ENCODE data around the gene VPS13D.
"Not testable (repeated sequence)": the region's sequence is repeated elsewhere in the genome, so short reads cannot be mapped to it uniquely, and the experiment has no call there.

The VPS13D gene

DNA sequence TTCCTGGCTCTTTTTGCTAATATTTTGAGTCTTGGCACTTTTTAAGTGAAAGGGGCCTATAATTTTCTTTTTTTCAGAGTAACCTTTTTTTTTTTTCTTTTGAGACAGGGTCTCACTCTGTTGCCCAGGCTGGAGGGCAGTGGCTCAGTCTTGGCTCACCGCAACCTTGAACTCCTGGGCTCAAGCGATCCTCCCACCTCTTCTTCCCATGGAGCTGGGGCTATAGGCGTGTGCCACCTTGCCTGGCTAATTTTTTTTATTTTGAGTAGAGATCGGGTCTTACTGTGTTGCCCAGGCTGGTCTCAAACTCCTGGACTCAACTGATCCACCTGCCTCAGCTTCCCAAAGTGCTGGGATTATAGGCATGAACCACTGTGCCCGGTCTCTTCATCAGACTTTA is 285.4 kb downstream of the VPS13D start:
- no peak for DNase-seq (ENCODE audit: low spot score)

- no peak for DNase-seq (ENCODE audit: low spot score)
Measured at GRCh38 chr1:12516741-12517140, 286.9 kb downstream of the VPS13D start.

DNA sequence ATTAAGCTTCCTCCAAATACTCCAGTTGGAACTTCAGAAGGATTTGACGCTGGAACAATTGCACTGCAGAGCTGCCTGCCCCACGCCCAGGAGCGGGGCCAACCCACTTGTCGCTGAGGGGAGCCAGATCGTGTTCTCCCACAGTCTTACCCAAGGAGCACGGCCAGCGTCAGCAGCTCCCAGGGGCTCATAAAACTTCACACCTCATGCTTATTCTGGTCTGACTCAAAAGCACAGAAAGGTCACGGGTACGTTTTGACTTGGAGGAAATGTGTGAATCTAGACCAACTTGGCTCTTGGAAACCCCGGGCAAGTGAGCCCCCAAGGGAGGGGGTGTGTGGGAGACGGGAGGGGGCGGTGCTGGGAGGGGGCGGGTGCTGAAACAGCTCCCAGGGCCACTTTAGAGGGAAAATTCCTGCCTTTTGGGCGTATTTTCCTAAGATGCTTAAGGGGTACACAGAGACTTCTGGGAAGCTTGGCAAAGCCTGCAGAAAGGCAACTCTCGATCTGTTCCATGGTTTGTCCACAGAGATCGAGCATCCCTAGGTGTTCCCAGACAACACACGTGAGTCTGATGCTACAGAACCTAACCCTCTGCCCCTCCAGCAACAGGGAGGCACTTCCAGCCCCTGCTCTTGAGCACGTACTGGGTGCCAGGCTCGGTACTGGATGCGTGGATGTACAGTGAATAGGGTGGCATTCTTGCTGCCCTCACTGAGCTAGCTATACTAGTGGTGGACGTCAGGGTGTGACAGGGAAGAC is 289.3 kb downstream of the VPS13D start:
- no peak for DNase-seq (ENCODE audit: low spot score)

DNA sequence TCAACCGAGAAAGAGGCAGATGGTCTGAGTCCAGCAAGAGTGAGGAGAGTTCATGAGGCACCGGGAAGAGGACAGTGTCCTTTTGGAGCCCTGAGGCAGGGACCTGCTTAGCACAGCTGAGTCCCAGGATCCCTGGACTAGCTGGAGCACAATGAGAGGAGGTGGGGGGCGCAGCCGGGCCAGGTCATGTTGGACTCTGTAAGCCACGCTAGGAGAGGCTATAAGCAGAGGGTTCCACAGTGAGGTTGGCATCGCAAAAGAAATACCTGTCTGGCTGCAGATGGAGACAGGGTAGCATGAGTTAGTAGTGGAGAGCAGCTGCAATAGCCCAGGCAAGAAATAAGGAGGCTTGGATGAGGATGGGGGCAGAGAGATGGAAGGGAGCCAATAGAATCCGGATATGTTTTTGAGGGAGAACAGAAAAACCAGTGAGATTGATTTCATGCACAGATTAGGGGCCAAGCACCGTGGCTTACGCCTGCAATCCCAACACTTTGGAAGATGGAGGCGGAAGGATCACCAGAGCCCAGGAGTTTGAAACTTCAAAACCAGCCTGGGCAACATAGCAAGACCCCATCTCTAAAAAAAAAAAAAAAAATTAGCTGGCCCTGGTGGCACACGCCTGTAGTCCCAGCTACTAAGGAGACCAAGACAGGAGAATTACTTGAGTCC is 290.0 kb downstream of the VPS13D start:
- DNase-seq (ENCODE audit: low spot score): no peak

GRCh38 chr1:12521096-12521495 is 291.3 kb downstream of the VPS13D start:
- no peak for DNase-seq (ENCODE audit: low spot score)

DNA sequence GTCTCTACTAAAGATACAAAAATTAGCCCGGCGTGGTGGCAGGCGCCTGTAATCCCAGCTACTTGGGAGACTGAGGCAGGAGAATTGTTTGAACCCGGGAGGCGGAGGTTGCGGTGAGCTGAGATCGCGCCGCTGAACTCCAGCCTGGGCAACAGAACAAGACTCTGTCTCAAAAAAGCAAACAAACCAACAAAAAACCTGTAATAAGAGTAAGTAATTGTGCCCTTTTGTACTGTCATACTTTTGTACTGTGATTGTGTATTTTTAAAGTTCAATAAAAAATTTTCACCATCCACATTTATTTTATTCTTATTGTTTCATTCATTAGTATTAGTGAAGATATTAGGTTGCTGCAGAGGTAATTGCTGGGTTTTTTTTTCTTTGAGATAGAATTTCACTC is 292.9 kb downstream of the VPS13D start:
- DNase-seq (ENCODE audit: low spot score): not testable (repeated sequence)

- DNase-seq (ENCODE audit: low spot score): no peak
Measured at GRCh38 chr1:12524266-12524665, 294.4 kb downstream of the VPS13D start.

- DNase-seq (ENCODE audit: low spot score): no peak
Measured at GRCh38 chr1:12525311-12526181, 295.7 kb downstream of the VPS13D start.

DNA sequence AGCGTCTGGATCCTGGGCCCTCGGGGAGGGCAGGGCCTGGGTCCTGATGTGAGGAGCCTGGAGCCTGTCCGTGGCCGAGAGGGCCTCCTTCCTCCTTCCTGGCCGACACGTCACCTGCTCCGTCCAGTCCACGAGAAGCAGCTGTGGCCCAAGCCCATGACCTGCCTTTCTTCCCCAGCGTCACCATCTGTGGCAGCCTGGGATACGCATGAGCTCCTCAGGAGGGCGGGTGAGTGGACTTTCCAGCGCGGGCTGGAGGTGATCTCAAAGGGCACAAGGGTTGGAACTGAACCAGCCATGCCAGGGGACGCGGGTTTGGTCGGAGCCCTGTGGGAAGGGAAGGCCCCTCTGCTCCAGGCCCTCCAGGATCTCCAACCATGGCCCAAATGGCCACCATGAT is 297.7 kb downstream of the VPS13D start:
- DNase-seq (ENCODE audit: low spot score): no peak

DNA sequence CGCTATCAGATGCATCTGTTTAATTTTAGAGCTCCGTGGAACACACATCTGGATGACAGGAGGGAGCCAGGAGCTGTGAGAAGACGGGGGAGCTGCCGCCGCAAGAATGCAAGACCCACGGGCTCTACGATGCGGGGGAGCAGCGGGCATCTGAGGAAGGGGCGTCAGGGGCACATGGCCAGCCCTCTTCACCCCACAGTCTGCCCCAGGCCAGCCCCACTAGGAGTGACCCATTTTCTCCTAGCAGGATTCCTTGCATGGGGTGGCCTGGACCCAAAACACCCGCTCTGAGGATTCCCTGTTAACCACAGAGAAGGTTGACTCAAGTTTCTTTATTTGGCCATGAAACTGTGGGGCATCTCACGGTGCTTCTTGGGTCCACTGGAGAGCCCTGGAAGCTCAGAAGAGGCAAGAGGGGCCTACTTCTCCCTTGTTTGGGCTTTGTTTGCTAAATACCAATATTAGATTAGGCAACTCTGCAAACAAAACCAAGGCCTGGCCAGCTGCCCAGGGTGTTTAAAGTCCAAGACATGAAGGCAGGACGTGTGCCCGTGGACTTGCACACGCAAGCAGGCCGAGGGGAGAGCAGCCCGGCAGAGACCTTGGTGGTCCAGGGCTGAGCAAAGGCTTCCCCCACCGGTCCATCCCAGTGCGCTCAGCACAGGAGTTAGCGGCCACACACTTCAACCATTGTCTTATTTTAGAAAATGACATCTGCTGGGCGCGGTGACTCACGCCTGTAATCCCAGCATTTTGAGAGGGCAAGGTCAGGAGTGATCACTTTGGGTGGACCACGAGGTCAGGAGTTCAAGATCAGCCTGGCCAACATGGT is 298.4 kb downstream of the VPS13D start:
- DNase-seq (ENCODE audit: low spot score): no peak

- DNase-seq (ENCODE audit: low spot score): no peak
Measured at GRCh38 chr1:12529640-12530174, 299.9 kb downstream of the VPS13D start.

GRCh38 chr1:12530462-12531178 is 300.8 kb downstream of the VPS13D start:
- DNase-seq (ENCODE audit: low spot score): no peak

DNA sequence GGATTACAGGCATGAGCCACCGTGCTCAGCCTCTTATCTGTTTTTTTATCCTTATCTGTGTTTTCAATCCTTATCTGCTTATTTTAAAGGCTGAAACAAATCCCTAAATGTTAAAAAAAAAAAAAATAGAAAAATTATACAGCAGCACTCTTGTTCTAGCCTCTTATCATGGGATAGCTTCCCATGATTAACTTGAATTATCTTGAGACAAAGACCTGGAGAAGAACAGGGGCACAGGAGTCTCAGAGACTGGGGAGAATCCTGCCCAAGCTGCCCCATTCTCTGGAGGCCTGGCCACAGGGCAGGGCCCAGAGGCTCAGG is 301.3 kb downstream of the VPS13D start:
- no peak for DNase-seq (ENCODE audit: low spot score)

DNA sequence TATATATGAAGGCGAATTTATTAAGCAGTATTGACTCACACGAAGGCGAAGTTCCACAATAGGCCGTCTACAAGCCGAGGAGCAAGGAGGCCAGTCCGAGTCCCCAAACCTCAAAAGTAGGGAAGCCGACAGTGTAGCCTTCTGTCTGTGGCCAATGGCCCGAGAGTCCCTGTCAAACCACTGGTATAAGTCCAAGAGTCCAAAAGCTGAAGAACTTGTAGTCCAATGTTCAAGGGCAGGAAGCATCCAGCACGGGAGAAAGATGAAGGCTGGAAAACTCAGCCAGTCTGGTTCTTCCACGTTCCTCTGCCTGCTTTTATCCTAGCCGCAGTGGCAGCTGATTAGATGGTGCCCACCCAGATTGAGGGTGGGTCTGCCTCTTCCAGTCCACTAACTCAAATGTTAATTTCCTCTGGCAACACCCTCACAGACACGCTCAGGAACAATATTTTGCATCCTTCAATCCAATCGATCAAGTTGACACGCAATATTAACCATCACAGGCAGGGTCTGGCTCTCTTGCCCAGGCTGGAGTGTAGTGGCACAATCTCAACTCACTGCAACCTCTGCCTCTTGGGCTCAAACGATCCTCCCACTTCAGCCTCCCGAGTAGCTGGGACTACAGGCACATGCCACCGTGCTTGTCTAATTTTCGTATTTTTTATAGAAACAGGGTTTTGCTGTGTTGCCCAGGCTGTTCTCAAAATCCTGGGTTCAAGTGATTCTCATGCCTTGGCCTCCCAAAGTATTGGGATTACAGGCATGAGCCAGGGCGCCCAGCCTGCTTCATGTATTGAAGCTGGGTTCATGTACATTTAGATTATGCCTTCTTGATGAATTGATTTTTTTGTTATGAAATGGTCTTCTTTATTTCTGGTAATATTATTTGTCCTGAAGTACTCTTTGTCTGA is 302.8 kb downstream of the VPS13D start:
- DNase-seq (ENCODE audit: low spot score): no peak

DNA sequence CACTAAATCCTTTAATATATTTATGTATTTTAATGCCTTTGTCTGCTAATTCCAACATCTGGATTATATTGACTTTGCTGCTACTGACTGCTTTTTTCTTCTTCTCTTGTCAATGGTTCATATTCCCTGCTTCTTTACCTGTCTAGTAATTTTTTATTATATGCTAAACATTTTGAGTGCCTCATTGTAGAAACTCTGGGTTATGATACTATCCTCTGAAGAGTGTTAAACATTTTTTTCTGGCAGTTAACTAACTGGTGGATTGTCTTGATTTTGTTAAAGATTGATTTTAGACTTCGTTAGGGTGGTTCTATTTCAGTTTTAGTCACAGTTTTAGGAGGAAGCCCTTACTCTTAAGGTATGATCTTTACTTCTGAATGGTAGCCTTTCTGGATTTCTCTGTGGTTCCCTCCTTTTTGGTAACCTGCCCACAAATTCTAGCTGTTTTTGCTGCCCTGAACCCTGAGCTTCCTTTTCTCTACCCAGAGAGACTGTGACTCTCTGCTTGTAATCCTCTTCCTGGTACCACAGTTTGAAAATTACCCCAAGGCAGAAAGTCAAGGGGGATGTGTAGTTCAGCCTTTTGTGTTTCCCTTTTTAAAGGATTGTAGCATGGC is 306.3 kb downstream of the VPS13D start:
- DNase-seq (ENCODE audit: low spot score): no peak

DNA sequence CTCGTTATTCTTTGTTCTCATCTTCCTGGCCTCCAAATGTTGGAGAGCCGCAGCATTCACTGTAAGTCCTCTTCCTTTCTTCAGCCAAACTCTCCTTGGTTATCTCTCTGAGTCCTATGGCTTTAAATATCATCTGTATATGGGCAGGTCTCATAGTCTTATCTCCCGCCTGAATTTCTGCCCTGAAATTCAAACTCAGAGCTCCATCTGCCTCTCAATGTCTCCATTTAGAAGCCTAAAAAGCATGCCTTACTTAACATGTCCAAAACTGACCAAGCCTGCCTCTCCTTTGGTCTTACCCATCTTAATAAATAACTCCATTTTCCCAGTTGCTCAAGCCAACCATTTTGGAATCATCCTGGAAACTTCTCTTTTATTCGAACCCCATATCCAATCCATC is 307.5 kb downstream of the VPS13D start:
- no peak for DNase-seq (ENCODE audit: low spot score)

GRCh38 chr1:12537906-12538461 is 308.2 kb downstream of the VPS13D start:
- DNase-seq (ENCODE audit: low spot score): no peak

DNA sequence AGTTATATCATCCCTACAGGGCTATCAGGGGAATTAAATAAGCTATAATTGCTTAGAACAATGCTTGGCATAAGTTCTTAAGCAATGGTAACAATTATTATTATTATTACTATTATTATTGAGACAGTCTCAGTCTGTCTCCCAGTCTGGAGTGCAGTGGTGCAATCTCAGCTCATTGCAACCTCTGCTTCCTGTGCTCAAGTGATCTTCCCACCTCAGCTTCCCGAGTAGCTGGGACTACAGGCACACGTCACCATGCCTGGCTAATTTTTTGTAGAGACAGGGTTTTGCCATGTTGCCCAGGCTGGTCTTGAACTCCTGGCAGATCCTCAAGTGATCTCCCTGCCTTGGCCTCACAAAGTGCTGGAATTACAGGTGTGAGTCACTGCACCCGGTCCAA is 308.7 kb downstream of the VPS13D start:
- DNase-seq (ENCODE audit: low spot score): not testable (repeated sequence)

DNA sequence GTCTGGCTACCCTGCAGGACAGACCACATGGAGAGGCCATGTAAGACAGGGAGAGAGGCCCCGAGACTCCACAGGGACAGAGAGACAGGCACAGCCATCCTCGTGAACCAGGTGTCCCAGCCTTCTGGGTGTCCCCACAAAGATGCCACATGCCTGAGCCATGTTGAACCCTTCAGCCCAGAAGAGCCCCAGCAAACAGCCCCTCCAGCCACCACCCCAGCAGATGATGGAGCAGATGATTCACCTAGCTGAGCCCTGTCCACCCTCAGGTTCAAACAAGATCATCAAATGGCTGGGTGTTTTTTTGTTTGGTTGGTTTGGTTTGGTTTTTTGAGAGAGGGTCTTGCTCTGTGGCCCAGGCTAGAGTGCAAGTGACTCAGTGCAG is 309.5 kb downstream of the VPS13D start:
- no peak for DNase-seq (ENCODE audit: low spot score)

Measured in SW480 (cell line).